ENCODE results near the gene LHX3.

LHX3 gene

GRCh38 chr9:136191960-136192286, 13.0 kb downstream of the LHX3 start:
- Histone ChIP-seq H3K36me3 (replicated peaks; ENCODE audit: low read depth, low read length) (no peaks in the 10 kb centered on the region), H3K4me2 (ENCODE audit: low read length) (no peak overlapping the region), H4K20me1 (ENCODE audit: insufficient read depth, low read length) (no peaks in the 10 kb centered on the region), H3K9me3 (ENCODE audit: insufficient read depth, low read length) (no peaks in the 10 kb centered on the region), H3K4me1 (ENCODE audit: low read length) (no peaks in the 10 kb centered on the region), H3K79me2 (ENCODE audit: low read length) (no peaks in the 10 kb centered on the region), H3K9ac (ENCODE audit: low read length) (no peak overlapping the region), H3K4me3 (ENCODE audit: low read length) (no peak overlapping the region), H3K27ac (ENCODE audit: low read length) (no peak overlapping the region), H2AFZ (ENCODE audit: low read depth, low read length) (no peak overlapping the region), H3K27me3 (ENCODE audit: low read depth, low read length) (peaks cover 12% of the 10 kb centered on the region)
- TF ChIP-seq, protein P1, sequence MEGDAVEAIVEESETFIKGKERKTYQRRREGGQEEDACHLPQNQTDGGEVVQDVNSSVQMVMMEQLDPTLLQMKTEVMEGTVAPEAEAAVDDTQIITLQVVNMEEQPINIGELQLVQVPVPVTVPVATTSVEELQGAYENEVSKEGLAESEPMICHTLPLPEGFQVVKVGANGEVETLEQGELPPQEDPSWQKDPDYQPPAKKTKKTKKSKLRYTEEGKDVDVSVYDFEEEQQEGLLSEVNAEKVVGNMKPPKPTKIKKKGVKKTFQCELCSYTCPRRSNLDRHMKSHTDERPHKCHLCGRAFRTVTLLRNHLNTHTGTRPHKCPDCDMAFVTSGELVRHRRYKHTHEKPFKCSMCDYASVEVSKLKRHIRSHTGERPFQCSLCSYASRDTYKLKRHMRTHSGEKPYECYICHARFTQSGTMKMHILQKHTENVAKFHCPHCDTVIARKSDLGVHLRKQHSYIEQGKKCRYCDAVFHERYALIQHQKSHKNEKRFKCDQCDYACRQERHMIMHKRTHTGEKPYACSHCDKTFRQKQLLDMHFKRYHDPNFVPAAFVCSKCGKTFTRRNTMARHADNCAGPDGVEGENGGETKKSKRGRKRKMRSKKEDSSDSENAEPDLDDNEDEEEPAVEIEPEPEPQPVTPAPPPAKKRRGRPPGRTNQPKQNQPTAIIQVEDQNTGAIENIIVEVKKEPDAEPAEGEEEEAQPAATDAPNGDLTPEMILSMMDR (IDR thresholded peaks at IDR 0.05; ENCODE audit: low read depth, low read length): no peak
- no peak for TF ChIP-seq EZH2phosphoT487 (IDR thresholded peaks at IDR 0.05; ENCODE audit: low read depth)

- H3K79me2 ChIP-seq (ENCODE audit: low read length): no peaks in the 10 kb centered on the region
- no peaks in the 10 kb centered on the region for H3K36me3 ChIP-seq (replicated peaks; ENCODE audit: low read depth, low read length)
- no peak overlapping the region for H3K4me3 ChIP-seq (ENCODE audit: low read length)
- no peaks in the 10 kb centered on the region for H3K9me3 ChIP-seq (ENCODE audit: insufficient read depth, low read length)
- H4K20me1 ChIP-seq (ENCODE audit: insufficient read depth, low read length): no peaks in the 10 kb centered on the region
- no peak overlapping the region for H3K9ac ChIP-seq (ENCODE audit: low read length)
- no peak overlapping the region for H2AFZ ChIP-seq (ENCODE audit: low read depth, low read length)
- H3K27ac ChIP-seq (ENCODE audit: low read length): no peak overlapping the region
- no peak overlapping the region for H3K4me2 ChIP-seq (ENCODE audit: low read length)
- peaks cover 6% of the 10 kb centered on the region for H3K27me3 ChIP-seq (ENCODE audit: low read depth, low read length)
- TF ChIP-seq, protein P1 (IDR thresholded peaks at IDR 0.05; ENCODE audit: low read depth, low read length): no peak
- TF ChIP-seq EZH2phosphoT487 (IDR thresholded peaks at IDR 0.05; ENCODE audit: low read depth): no peak
- H3K4me1 ChIP-seq (ENCODE audit: low read length): no peaks in the 10 kb centered on the region
Observed at GRCh38 chr9:136191099-136191959, 13.6 kb downstream of the LHX3 start.

GRCh38 chr9:136190656-136191055, 14.3 kb downstream of the LHX3 start:
- no peak overlapping the region for H3K27ac ChIP-seq (ENCODE audit: low read length)
- H3K9me3 ChIP-seq (ENCODE audit: insufficient read depth, low read length): no peaks in the 10 kb centered on the region
- H3K4me1 ChIP-seq (ENCODE audit: low read length): no peaks in the 10 kb centered on the region
- H3K27me3 ChIP-seq (ENCODE audit: low read depth, low read length): no peaks in the 10 kb centered on the region
- H4K20me1 ChIP-seq (ENCODE audit: insufficient read depth, low read length): no peaks in the 10 kb centered on the region
- no peak overlapping the region for H3K4me2 ChIP-seq (ENCODE audit: low read length)
- TF ChIP-seq, protein P1 (IDR thresholded peaks at IDR 0.05; ENCODE audit: low read depth, low read length): no peak
- no peak for TF ChIP-seq EZH2phosphoT487 (IDR thresholded peaks at IDR 0.05; ENCODE audit: low read depth)
- no peak overlapping the region for H3K9ac ChIP-seq (ENCODE audit: low read length)
- H3K4me3 ChIP-seq (ENCODE audit: low read length): no peak overlapping the region
- no peaks in the 10 kb centered on the region for H3K79me2 ChIP-seq (ENCODE audit: low read length)
- no peaks in the 10 kb centered on the region for H3K36me3 ChIP-seq (replicated peaks; ENCODE audit: low read depth, low read length)
- H2AFZ ChIP-seq (ENCODE audit: low read depth, low read length): no peak overlapping the region

- Histone ChIP-seq H3K9me3 (ENCODE audit: insufficient read depth, low read length) (no peaks in the 10 kb centered on the region), H3K27ac (ENCODE audit: low read length) (no peak overlapping the region), H3K79me2 (ENCODE audit: low read length) (no peaks in the 10 kb centered on the region), H3K36me3 (replicated peaks; ENCODE audit: low read depth, low read length) (no peaks in the 10 kb centered on the region), H2AFZ (ENCODE audit: low read depth, low read length) (no peak overlapping the region), H3K4me2 (ENCODE audit: low read length) (no peak overlapping the region), H3K27me3 (ENCODE audit: low read depth, low read length) (no peaks in the 10 kb centered on the region), H3K4me3 (ENCODE audit: low read length) (no peak overlapping the region), H3K9ac (ENCODE audit: low read length) (no peak overlapping the region), H4K20me1 (ENCODE audit: insufficient read depth, low read length) (no peaks in the 10 kb centered on the region), H3K4me1 (ENCODE audit: low read length) (no peaks in the 10 kb centered on the region)
- no peak for TF ChIP-seq EZH2phosphoT487 (IDR thresholded peaks at IDR 0.05; ENCODE audit: low read depth)
- TF ChIP-seq, protein P1 (IDR thresholded peaks at IDR 0.05; ENCODE audit: low read depth, low read length): no peak
Observed at GRCh38 chr9:136190237-136190601, 14.7 kb downstream of the LHX3 start.

Data from OCI-LY3 (cell line).